Colonic mucosa (tissue), 4 donors: Measurements from ENCODE around the gene USP33. TPM values are rescaled to one million over a fixed set of nuclear protein-coding genes. Genes with fewer than 3 reads are reported as not detected.

Source experiments
- DNase-seq: peaks from one replicate; pipeline ENCODE4 v3.0.0-alpha.2; 2020
- H3K27ac ChIP-seq: fragments of 200-600 bp; one replicate; pipeline ENCODE4 v1.8.0; 2021
- H3K27me3 ChIP-seq: fragments of 200-600 bp; one replicate; pipeline ENCODE4 v1.8.0; 2021
- H3K36me3 ChIP-seq: fragments of 200-600 bp; one replicate; pipeline ENCODE4 v1.8.0; 2021
- H3K4me1 ChIP-seq: fragments of 200-600 bp; one replicate; pipeline ENCODE4 v1.8.0; 2021; ENCODE audit warnings: mild to moderate bottlenecking
- H3K4me3 ChIP-seq: fragments of 200-600 bp; one replicate; pipeline ENCODE4 v1.8.0; 2021
- H3K9ac ChIP-seq, 2 donors: one replicate each; pipeline ENCODE4 v1.7.0; 2013; ENCODE audit warnings: control low read depth in 2 of 2, low read depth in 2 of 2, low read length in 2 of 2
- H3K9me3 ChIP-seq: fragments of 200-600 bp; one replicate; pipeline ENCODE4 v1.8.0; 2021
- CTCF ChIP-seq: fragments of 200-600 bp; IDR thresholded peaks from one replicate; pipeline ENCODE4 v1.8.0; 2022; ENCODE audit warnings: antibody characterized with exemption, mild to moderate bottlenecking
- intact Hi-C: fragments of 100-400 bp; cut with DNase I; formaldehyde crosslinking; loops from one replicate; pipeline ENCODE4 v1.14.1; 2022
- total RNA-seq, 2 donors: library from RNA; stranded (reverse); fragmentation: NEBNext Ultra II Directional in 1 of 2; extraction: Animal tissue kit (Norgen Biotek cat#: 25700) in 1 of 2; gene quantifications; one replicate each; pipeline ENCODE4 v1.2.1, GENCODE V29; 2021
- donor health status: healthy.
- donor health status: DM: no; HTN: no; CAD: no.
- donor health status: DM: no; HTN: no; CAD: no.

USP33 gene
- total RNA-seq, 2 donors from 2014 or later: 43.9 to 54.0 TPM

DNA sequence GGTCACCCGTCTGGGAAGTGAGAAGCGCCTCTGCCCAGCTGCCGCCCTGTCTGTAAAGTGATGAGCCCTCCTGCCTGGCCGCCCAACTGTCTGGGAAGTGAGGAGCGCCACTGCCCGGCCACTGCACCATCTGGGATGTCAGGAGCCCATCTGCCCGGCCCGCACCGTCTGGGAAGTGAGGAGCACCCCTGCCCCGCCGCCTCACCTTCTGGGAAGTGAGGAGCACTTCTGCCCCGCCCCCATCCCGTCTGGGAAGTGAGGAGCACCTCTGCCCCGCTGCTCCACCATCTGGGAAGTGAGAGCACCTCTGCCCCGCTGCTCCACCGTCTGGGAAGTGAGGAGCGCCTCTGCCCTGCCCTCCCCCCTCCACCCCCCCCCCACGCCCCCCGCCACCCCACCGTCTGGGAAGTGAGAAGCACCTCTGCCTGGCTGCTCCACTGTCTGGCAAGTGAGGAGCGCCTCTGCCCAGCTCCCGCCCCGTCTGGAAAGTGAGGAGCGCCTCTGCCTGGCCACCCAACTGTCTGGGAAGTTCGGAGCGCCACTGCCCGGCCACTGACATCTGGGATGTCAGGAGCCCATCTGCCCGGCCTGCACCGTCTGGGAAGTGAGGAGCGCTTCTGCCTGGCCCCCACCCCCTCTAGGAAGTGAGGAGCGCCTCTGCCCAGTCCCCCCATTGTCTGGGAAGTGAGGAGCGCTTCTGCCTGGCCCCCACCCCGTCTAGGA is 72.7 kb downstream of the USP33 start:
- no peak for TF ChIP-seq CTCF
- Histone ChIP-seq H3K4me1 (no peaks in the 10 kb centered on the region), H3K9ac (no peak overlapping the region), H3K9me3 (no peaks in the 10 kb centered on the region), H3K4me3 (no peak overlapping the region), H3K27ac (no peak overlapping the region), H3K27me3 (no peaks in the 10 kb centered on the region), H3K36me3 (no peaks in the 10 kb centered on the region)
- intact Hi-C loops: loop anchor here (10.0 kb wide), 1 partner anchor 542 kb away; no protein-coding TSS in a partner anchor
- DNase-seq: no peak

- H3K27me3 ChIP-seq: no peaks in the 10 kb centered on the region
- peak overlapping the region; percentile 88 for H3K4me3 ChIP-seq
- peak; percentile 92 for TF ChIP-seq CTCF
- intact Hi-C loops: loop anchor here (10.0 kb wide), 1 partner anchor 539 kb away; no protein-coding TSS in a partner anchor
- H3K27ac ChIP-seq: peak overlapping the region; percentile 88
- DNase-seq: peak; percentile 91
- no peaks in the 10 kb centered on the region for H3K36me3 ChIP-seq
- H3K4me1 ChIP-seq: peaks cover 5% of the 10 kb centered on the region
- peak overlapping the region; percentile 73 to 82 for H3K9ac ChIP-seq
- no peaks in the 10 kb centered on the region for H3K9me3 ChIP-seq
Measured at GRCh38 chr1:77683160-77684148, 76.2 kb downstream of the USP33 start.

GRCh38 chr1:77682460-77683159 is 77.0 kb downstream of the USP33 start, which contains the start of gene ZZZ3:
TSS of gene ZZZ3 (minus strand) at chr1:77682658. CDS start at chr1:77633354, 49,304 bp downstream.
- Histone ChIP-seq H3K9me3 (no peaks in the 10 kb centered on the region), H3K4me3 (peak within 1 kb of the TSS; percentile 88), H3K9ac (peak within 1 kb of the TSS; percentile 73 to 82), H3K27ac (peak within 1 kb of the TSS; percentile 88), H3K27me3 (no peaks in the 10 kb centered on the region), H3K36me3 (no peaks in the 10 kb centered on the region), H3K4me1 (peaks cover 7% of the 10 kb centered on the region)
- no peak for TF ChIP-seq CTCF
- intact Hi-C loops: loop anchor here (10.0 kb wide), 1 partner anchor 538 kb away; no protein-coding TSS in a partner anchor
- DNase-seq: peak; percentile 94

DNA sequence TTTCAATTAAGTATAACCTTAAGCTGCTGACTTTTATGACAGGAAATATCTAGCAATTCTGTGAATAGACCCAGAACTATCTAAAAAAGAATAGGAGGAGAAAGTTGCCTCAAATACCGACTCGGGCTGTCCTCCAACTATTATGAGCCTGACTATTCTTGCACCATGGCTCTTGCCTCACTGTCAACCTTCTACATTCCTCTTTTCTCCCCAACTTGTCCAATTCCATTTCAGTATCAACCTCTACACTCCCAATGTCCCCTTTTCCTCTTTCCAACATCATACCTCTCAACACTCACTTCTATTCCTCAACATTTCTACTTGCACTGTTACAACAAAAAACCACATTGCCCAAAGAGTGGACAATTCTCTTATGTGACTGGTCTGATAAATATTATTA is 79.5 kb downstream of the USP33 start:
- TF ChIP-seq CTCF: no peak
- Histone ChIP-seq H3K36me3 (no peaks in the 10 kb centered on the region), H3K4me1 (peaks cover 7% of the 10 kb centered on the region), H3K9ac (no peak overlapping the region), H3K9me3 (no peaks in the 10 kb centered on the region), H3K27ac (no peak overlapping the region), H3K4me3 (no peak overlapping the region), H3K27me3 (no peaks in the 10 kb centered on the region)
- no peak for DNase-seq
- intact Hi-C loops: loop anchor here (10.0 kb wide), 1 partner anchor 535 kb away; no protein-coding TSS in a partner anchor
